Activated T-helper 17 cell treated with anti-CD3 and anti-CD28 coated beads, Interleukin-2, amount 50 U/mL, for 72 hours (primary cell): ENCODE results near the gene NCOA1. TPM values are rescaled to one million over a fixed set of nuclear protein-coding genes. Genes with fewer than 3 reads are reported as not detected.

Source experiments
- ATAC-seq: fragments of 150-1000 bp; cut with Tn5 transposase; replicated peaks from 2 replicates; pipeline ENCODE4 v1.10.0; 2021; ENCODE audit warnings: mild to moderate bottlenecking, moderate library complexity
- H3K27ac Mint-ChIP-seq: one replicate; pipeline ENCODE4 v1.8.0; 2022; ENCODE audit warnings: mixed read lengths
- H3K27me3 Mint-ChIP-seq: one replicate; pipeline ENCODE4 v1.8.0; 2022; ENCODE audit warnings: mixed read lengths
- H3K36me3 Mint-ChIP-seq: one replicate; pipeline ENCODE4 v1.8.0; 2022; ENCODE audit warnings: low read depth, mild to moderate bottlenecking, mixed read lengths
- H3K4me1 Mint-ChIP-seq: one replicate; pipeline ENCODE4 v1.8.0; 2022; ENCODE audit warnings: mixed read lengths
- H3K4me3 Mint-ChIP-seq: one replicate; pipeline ENCODE4 v1.8.0; 2022; ENCODE audit warnings: mild to moderate bottlenecking, mixed read lengths
- H3K9me3 Mint-ChIP-seq: one replicate; pipeline ENCODE4 v1.8.0; 2022; ENCODE audit warnings: mixed read lengths
- total RNA-seq, 2 donors: library from RNA; stranded (reverse); gene quantifications; one replicate each; pipeline ENCODE4 v1.2.3, GENCODE V29; 2022

Gene NCOA1
- total RNA-seq: 10 to 100 TPM; 27.5 to 29.7 TPM

GRCh38 chr2:24490690-24491541, at the start of gene NCOA1:
TSS of gene NCOA1 (plus strand) at chr2:24491254. CDS start at chr2:24658678, 167,424 bp downstream.
- peak within 1 kb of the TSS; percentile 87 for H3K4me3 Mint-ChIP-seq
- H3K36me3 Mint-ChIP-seq: peaks cover 17% of the 10 kb centered on the region
- peak within 1 kb of the TSS; percentile 90 for H3K27ac Mint-ChIP-seq
- peaks cover 39% of the 10 kb centered on the region for H3K4me1 Mint-ChIP-seq
- H3K27me3 Mint-ChIP-seq: no peaks in the 10 kb centered on the region
- no peaks in the 10 kb centered on the region for H3K9me3 Mint-ChIP-seq
- peak; percentile 92 for ATAC-seq

- no peak overlapping the region for H3K27ac Mint-ChIP-seq
- H3K4me3 Mint-ChIP-seq: no peak overlapping the region
- H3K36me3 Mint-ChIP-seq: no peaks in the 10 kb centered on the region
- ATAC-seq: no peak
- no peaks in the 10 kb centered on the region for H3K9me3 Mint-ChIP-seq
- peaks cover 6% of the 10 kb centered on the region for H3K27me3 Mint-ChIP-seq
- no peaks in the 10 kb centered on the region for H3K4me1 Mint-ChIP-seq
Measured at GRCh38 chr2:24448797-24449196, 42.3 kb upstream of the NCOA1 start.

- Mint-ChIP-seq H3K27ac (no peak overlapping the region), H3K4me3 (no peak overlapping the region), H3K27me3 (peaks cover 6% of the 10 kb centered on the region), H3K36me3 (no peaks in the 10 kb centered on the region), H3K4me1 (no peaks in the 10 kb centered on the region), H3K9me3 (no peaks in the 10 kb centered on the region)
- ATAC-seq: no peak
Measured at GRCh38 chr2:24449344-24449743, 41.7 kb upstream of the NCOA1 start.

GRCh38 chr2:24451805-24452501, 39.1 kb upstream of the NCOA1 start:
- Mint-ChIP-seq H3K4me3 (no peak overlapping the region), H3K36me3 (no peaks in the 10 kb centered on the region), H3K4me1 (peaks cover 5% of the 10 kb centered on the region), H3K9me3 (no peaks in the 10 kb centered on the region), H3K27ac (no peak overlapping the region), H3K27me3 (peaks cover 6% of the 10 kb centered on the region)
- ATAC-seq: no peak

GRCh38 chr2:24452502-24452885, 38.6 kb upstream of the NCOA1 start:
- no peak overlapping the region for H3K27ac Mint-ChIP-seq
- H3K4me1 Mint-ChIP-seq: peaks cover 5% of the 10 kb centered on the region
- no peaks in the 10 kb centered on the region for H3K9me3 Mint-ChIP-seq
- H3K27me3 Mint-ChIP-seq: peaks cover 6% of the 10 kb centered on the region
- ATAC-seq: no peak
- H3K36me3 Mint-ChIP-seq: no peaks in the 10 kb centered on the region
- H3K4me3 Mint-ChIP-seq: no peak overlapping the region

- ATAC-seq: peak; percentile 48
- no peak overlapping the region for H3K27ac Mint-ChIP-seq
- H3K27me3 Mint-ChIP-seq: peaks cover 4% of the 10 kb centered on the region
- H3K9me3 Mint-ChIP-seq: no peaks in the 10 kb centered on the region
- no peak overlapping the region for H3K4me3 Mint-ChIP-seq
- peaks cover 5% of the 10 kb centered on the region for H3K4me1 Mint-ChIP-seq
- no peaks in the 10 kb centered on the region for H3K36me3 Mint-ChIP-seq
Measured at GRCh38 chr2:24453379-24454073, 37.5 kb upstream of the NCOA1 start.

- Mint-ChIP-seq H3K27me3 (peaks cover 3% of the 10 kb centered on the region), H3K9me3 (no peaks in the 10 kb centered on the region), H3K27ac (no peak overlapping the region), H3K4me3 (no peak overlapping the region), H3K36me3 (no peaks in the 10 kb centered on the region), H3K4me1 (peaks cover 5% of the 10 kb centered on the region)
- ATAC-seq: no peak
Measured at GRCh38 chr2:24454294-24454693, 36.8 kb upstream of the NCOA1 start.

- Mint-ChIP-seq H3K27me3 (no peaks in the 10 kb centered on the region), H3K36me3 (no peaks in the 10 kb centered on the region), H3K4me1 (peaks cover 5% of the 10 kb centered on the region), H3K9me3 (no peaks in the 10 kb centered on the region), H3K4me3 (no peak overlapping the region), H3K27ac (no peak overlapping the region)
- peak; percentile 93 for ATAC-seq
Measured at GRCh38 chr2:24456599-24457556, 34.2 kb upstream of the NCOA1 start.

- Mint-ChIP-seq H3K27me3 (no peaks in the 10 kb centered on the region), H3K4me1 (peaks cover 5% of the 10 kb centered on the region)
Measured at GRCh38 chr2:24457696-24458386, 33.2 kb upstream of the NCOA1 start.

GRCh38 chr2:24459224-24460161, 31.6 kb upstream of the NCOA1 start:
- Mint-ChIP-seq H3K4me3 (no peak overlapping the region), H3K27me3 (no peaks in the 10 kb centered on the region), H3K9me3 (no peaks in the 10 kb centered on the region), H3K27ac (no peak overlapping the region), H3K4me1 (peaks cover 5% of the 10 kb centered on the region), H3K36me3 (no peaks in the 10 kb centered on the region)
- ATAC-seq: no peak

More at GRCh38 chr2:24457696-24458386, 33.2 kb upstream of the NCOA1 start:
- Mint-ChIP-seq H3K4me3 (no peak overlapping the region), H3K9me3 (no peaks in the 10 kb centered on the region), H3K27ac (no peak overlapping the region), H3K36me3 (no peaks in the 10 kb centered on the region)
- ATAC-seq: no peak

GRCh38 chr2:24461685-24462084, 29.4 kb upstream of the NCOA1 start:
- Mint-ChIP-seq H3K27me3 (no peaks in the 10 kb centered on the region), H3K27ac (no peak overlapping the region), H3K4me1 (peaks cover 3% of the 10 kb centered on the region), H3K36me3 (no peaks in the 10 kb centered on the region), H3K4me3 (no peak overlapping the region), H3K9me3 (no peaks in the 10 kb centered on the region)
- no peak for ATAC-seq

- H3K9me3 Mint-ChIP-seq: no peaks in the 10 kb centered on the region
- H3K27ac Mint-ChIP-seq: no peak overlapping the region
- no peak for ATAC-seq
- H3K4me1 Mint-ChIP-seq: no peaks in the 10 kb centered on the region
- H3K27me3 Mint-ChIP-seq: no peaks in the 10 kb centered on the region
- H3K36me3 Mint-ChIP-seq: no peaks in the 10 kb centered on the region
- no peak overlapping the region for H3K4me3 Mint-ChIP-seq
Measured at GRCh38 chr2:24463271-24463670, 27.8 kb upstream of the NCOA1 start.
